22Rv1 (cell line): ENCODE measurements around the gene PCIF1.
"Not testable (repeated sequence)": the region's sequence is repeated elsewhere in the genome, so short reads cannot be mapped to it uniquely, and the experiment has no call there.

Experiments
- H3K27ac ChIP-seq: fragments of 450-650 bp; 2 replicates; pipeline ENCODE4 v1.5.1; 2017
- ZFX ChIP-seq: fragments of 450-650 bp; IDR thresholded peaks from 2 replicates; pipeline ENCODE4 v1.6.1; 2017; ENCODE audit warnings: antibody characterized with exemption, borderline replicate concordance
- TF ChIP-seq, protein P1 (sequence below): fragments of 450-650 bp; IDR thresholded peaks from 2 replicates; pipeline ENCODE4 v1.5.1; 2017; ENCODE audit warnings: mild to moderate bottlenecking

The PCIF1 gene

GRCh38 chr20:45921337-45922189 lies 12.9 kb upstream of the PCIF1 start:
- H3K27ac ChIP-seq, result no peak overlapping the region
- TF ChIP-seq, protein P1, sequence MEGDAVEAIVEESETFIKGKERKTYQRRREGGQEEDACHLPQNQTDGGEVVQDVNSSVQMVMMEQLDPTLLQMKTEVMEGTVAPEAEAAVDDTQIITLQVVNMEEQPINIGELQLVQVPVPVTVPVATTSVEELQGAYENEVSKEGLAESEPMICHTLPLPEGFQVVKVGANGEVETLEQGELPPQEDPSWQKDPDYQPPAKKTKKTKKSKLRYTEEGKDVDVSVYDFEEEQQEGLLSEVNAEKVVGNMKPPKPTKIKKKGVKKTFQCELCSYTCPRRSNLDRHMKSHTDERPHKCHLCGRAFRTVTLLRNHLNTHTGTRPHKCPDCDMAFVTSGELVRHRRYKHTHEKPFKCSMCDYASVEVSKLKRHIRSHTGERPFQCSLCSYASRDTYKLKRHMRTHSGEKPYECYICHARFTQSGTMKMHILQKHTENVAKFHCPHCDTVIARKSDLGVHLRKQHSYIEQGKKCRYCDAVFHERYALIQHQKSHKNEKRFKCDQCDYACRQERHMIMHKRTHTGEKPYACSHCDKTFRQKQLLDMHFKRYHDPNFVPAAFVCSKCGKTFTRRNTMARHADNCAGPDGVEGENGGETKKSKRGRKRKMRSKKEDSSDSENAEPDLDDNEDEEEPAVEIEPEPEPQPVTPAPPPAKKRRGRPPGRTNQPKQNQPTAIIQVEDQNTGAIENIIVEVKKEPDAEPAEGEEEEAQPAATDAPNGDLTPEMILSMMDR, result no peak
- no peak for TF ChIP-seq ZFX

- no peak overlapping the region for H3K27ac ChIP-seq
- TF ChIP-seq ZFX, result no peak
- TF ChIP-seq, protein P1, result no peak
These were observed 9.9 kb upstream of the PCIF1 start for GRCh38 chr20:45924391-45925261.

DNA sequence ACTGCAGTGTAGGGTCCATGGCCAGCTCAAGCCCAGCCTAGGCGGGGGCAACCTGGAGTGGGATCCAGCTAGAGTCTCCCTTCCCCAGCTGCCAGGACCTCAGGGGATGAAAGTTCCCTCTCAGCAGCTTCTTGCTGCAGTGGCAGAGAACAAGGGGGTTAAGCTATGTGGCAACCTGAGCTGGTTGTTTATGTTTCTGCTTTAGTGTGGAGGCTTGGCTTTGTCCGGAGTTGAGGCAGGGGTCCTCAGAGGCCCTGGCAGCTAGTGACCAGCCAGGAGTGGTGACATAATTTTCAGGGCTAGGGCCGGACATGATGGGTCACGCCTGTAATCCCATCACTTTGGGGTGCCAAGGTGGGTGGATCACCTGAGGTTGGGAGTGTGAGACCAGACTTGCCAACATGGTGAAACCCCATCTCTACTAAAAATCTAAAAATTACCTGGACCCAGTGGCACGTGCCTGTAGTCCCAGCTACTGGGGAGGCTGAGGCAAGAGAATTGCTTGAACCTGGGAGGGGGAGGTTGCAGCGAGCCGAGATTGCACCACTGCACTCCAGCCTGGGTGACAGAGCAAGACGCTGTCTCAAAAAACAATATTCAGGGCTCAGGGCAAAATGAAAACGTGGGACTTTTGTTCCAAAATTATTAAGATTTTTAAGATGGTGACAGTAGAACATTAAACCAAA lies 8.5 kb upstream of the PCIF1 start:
- TF ChIP-seq, protein P1, result no peak
- no peak for TF ChIP-seq ZFX

GRCh38 chr20:45926731-45927070 lies 7.8 kb upstream of the PCIF1 start:
- TF ChIP-seq ZFX, result no peak
- TF ChIP-seq, protein P1, result no peak
- no peak overlapping the region for H3K27ac ChIP-seq

More for the DNA sequence above, 8.5 kb upstream of the PCIF1 start:
- H3K27ac ChIP-seq, result no peak overlapping the region

DNA sequence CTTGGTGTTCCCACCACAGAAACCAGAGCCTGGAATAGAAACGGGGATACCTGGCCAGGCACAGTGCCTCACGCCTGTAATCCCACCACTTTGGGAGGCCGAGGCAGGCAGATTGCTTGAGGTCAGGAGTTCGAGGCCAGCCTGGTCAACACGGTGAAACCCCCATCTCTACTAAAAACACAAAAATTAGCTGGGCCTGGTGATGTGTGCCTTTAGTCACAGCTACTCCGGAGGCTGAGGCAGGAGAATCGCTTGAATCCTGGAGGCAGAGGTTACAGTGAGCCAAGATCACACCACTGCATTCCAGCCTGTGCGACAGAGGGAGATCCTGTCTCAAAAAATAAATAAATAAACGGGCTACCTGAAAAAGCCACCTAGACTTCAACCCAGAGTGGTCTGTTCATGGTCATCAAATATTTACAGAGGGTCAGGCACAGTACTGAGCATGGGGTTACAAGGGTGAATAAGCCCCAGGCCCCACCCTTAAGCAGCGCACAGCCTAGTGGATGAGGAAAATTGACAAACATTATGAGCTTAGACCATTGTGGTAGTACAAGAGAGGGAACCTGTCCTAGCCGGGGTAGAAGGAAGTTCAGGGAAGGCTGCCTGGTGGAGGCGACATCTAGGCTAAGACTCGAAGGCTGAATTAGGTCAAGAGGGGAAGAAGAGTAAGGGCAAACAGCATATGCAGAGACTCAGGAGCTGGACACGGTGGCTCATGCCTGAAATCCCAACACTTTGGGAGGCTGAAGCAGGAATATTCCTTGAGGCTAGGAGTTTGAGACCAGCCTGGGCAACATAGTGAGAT lies 7.2 kb upstream of the PCIF1 start:
- TF ChIP-seq ZFX, result no peak
- TF ChIP-seq, protein P1, result no peak
- H3K27ac ChIP-seq, result no peak overlapping the region

DNA sequence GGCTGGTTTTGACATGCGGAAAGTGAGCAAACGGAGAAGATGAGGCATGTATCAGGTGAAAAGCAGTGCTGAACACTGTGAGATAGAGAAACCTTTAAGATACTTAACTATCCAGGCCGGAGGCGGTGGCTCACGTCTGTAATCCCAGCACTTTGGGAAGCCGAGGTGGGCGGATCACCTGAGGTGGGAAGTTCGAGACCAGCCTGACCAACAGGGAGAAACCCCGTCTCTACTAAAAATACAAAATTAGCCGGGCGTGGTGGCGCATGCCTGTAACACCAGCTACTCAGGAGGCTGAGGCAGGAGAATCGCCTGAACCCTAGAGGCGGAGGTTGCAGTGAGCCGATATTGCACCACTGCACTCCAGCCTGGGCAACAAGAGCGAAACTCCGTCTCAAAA lies 2.8 kb upstream of the PCIF1 start:
- H3K27ac ChIP-seq, result not testable (repeated sequence)
